SJCRH30 (cell line): ENCODE results near the gene PYCR2. TPM values are rescaled to one million over a fixed set of nuclear protein-coding genes. Genes with fewer than 3 reads are reported as not detected.

ENCODE experiments used
- DNase-seq, 2 experiments: peaks; one replicate each; pipeline ENCODE4 v3.0.0-alpha.2; 2015 to 2020
- H3K27ac ChIP-seq: fragments of 250-450 bp; sonication (Bioruptor Pico); 2 replicates; pipeline ENCODE4 v1.5.1; 2020; ENCODE audit warnings: mild to moderate bottlenecking, moderate library complexity
- H3K27me3 ChIP-seq: fragments of 250-450 bp; sonication (Bioruptor Pico); 2 replicates; pipeline ENCODE4 v1.5.1; 2020; ENCODE audit warnings: mild to moderate bottlenecking, moderate library complexity
- H3K36me3 ChIP-seq: fragments of 250-450 bp; sonication (Bioruptor Pico); 2 replicates; pipeline ENCODE4 v1.5.1; 2020; ENCODE audit warnings: mild to moderate bottlenecking, moderate library complexity
- H3K4me1 ChIP-seq: fragments of 250-450 bp; sonication (Bioruptor Pico); 2 replicates; pipeline ENCODE4 v1.5.1; 2020; ENCODE audit warnings: mild to moderate bottlenecking, moderate library complexity
- H3K4me3 ChIP-seq: fragments of 250-450 bp; sonication (Bioruptor Pico); 2 replicates; pipeline ENCODE4 v1.5.1; 2020; ENCODE audit warnings: mild to moderate bottlenecking, moderate library complexity
- H3K9me3 ChIP-seq: fragments of 250-450 bp; sonication (Bioruptor Pico); replicated peaks from 2 replicates; pipeline ENCODE4 v1.5.1; 2020; ENCODE audit warnings: mild to moderate bottlenecking, moderate library complexity
- total RNA-seq: library from RNA; depleted of rRNA; stranded (reverse); fragments of >200 nt; shearing (Covaris generic); gene quantifications from 2 replicates; pipeline ENCODE4 v1.2.3, GENCODE V29; 2014

PYCR2 gene
- total RNA-seq, 1 experiment from 2014 or later: 51.1 TPM

DNA sequence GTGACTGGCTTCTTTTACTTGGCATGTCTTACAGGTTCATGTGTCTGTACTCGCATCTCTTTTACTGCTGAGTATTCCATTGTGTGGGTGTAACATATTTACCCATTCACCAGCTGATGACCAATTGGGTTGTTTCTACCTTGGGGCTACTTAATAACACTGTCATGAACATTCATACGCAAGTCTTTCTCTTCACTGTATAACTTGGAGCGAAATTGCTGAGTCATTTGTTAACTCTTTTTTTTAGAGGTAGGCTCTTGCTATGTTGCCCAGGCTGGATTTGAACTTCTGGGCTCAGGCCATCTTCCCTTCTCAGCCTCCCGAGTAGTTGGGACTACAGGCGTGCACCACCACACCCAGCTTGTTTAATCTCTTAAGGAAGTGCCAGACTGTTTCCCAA is 6.5 kb downstream of the PYCR2 start:
- no peak overlapping the region for H3K27ac ChIP-seq
- no peaks in the 10 kb centered on the region for H3K4me1 ChIP-seq
- no peaks in the 10 kb centered on the region for H3K27me3 ChIP-seq
- peaks cover 17% of the 10 kb centered on the region; the same call in 1 of the 2 replicates for H3K36me3 ChIP-seq
- H3K9me3 ChIP-seq: no peaks in the 10 kb centered on the region
- H3K4me3 ChIP-seq: no peak overlapping the region
- no peak for DNase-seq

DNA sequence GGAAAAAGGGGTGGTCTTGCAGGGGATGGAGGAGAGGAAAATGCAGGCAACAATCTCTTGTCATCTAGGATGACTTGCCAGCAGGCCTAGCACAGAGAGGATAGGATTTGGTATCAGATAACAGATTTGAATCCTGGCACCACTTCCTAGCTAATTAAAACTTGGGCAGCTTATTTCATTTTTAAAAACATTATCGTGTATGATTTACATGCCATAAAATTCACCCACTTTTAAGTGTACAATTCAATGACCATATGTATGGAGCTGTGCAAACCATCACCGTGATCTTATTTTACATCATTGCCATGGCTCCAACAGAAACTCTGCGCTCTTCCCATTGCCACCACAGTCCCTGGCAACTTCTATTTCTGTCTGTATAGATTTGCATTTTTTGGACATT is 6.9 kb downstream of the PYCR2 start:
- Histone ChIP-seq H3K9me3 (no peaks in the 10 kb centered on the region), H3K27ac (no peak overlapping the region), H3K4me3 (no peak overlapping the region), H3K4me1 (no peaks in the 10 kb centered on the region), H3K27me3 (no peaks in the 10 kb centered on the region), H3K36me3 (peaks cover 17% of the 10 kb centered on the region; the same call in 1 of the 2 replicates)
- DNase-seq: no peak

DNA sequence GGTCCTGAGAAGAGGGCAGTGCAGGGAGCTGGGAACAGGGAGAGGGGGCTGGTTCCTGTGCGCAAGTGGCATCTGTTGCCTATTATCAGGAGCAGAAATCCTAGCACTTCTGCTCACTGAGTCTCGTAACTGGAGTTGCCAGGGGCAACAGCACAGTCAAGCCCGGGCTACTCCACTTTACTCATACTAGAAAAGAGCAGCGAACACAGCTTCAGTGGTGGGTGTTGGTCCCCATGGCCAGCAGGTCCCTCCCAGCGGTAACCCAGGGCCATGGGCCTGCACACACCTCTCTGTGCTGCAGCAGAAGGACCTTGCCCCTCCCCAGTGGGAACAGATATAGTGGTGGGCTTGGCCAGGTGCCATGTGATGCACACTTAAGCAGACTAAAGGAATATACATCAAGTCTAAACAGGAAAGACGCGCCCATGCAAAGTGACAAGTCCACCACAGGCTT is 8.5 kb downstream of the PYCR2 start:
- no peaks in the 10 kb centered on the region for H3K27me3 ChIP-seq
- DNase-seq: no peak
- H3K36me3 ChIP-seq: peaks cover 10% of the 10 kb centered on the region; the same call in 1 of the 2 replicates

DNA sequence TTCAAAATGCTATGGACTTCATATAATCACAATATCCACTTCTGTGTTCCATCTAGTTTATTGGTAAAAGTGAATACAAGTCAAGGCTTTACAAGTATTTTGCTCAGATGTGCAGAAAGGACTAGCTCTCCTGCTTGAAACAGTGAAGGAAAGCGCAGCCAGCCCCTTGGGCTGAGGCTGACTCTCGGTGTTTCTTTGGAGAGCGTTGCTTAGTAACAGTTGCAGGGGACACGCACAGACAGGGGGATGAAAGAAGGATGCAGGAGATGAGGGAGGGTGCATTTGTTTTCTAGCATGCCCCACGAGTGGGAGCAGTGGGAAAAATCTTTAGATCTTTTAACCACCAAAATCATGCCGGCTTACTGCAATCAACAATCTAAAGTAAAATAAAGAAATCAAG is 9.1 kb downstream of the PYCR2 start:
- no peaks in the 10 kb centered on the region for H3K27me3 ChIP-seq
- H3K4me1 ChIP-seq: no peaks in the 10 kb centered on the region
- DNase-seq: no peak
- H3K27ac ChIP-seq: no peak overlapping the region
- H3K9me3 ChIP-seq: no peaks in the 10 kb centered on the region
- 0 out of 2 replicates have a peak, but pooled peaks cover 7% of the 10 kb centered on the region for H3K36me3 ChIP-seq
- no peak overlapping the region for H3K4me3 ChIP-seq

More for the DNA sequence above, 8.5 kb downstream of the PYCR2 start:
- Histone ChIP-seq H3K4me1 (no peaks in the 10 kb centered on the region), H3K27ac (no peak overlapping the region), H3K9me3 (no peaks in the 10 kb centered on the region), H3K4me3 (no peak overlapping the region)

DNA sequence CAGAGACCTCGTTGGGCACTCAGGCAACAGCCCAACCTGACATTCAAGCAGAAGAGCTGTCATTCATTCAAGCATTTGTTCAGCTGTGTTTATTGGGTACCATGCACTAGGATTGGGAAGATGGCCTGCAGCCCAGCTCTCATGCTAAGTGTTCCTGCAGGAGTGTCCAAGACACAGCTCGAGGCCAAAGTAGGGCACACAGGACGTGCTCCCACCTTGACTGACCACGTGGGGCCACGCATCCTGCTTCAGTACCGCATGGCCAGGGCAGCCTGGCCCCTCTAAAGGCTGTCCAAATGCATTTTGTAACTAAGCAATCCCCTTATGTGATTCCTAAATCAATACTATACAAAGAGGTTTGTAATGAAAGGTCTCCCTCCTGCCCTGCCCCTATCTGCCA is 9.7 kb downstream of the PYCR2 start:
- no peak overlapping the region for H3K4me3 ChIP-seq
- no peak for DNase-seq

DNA sequence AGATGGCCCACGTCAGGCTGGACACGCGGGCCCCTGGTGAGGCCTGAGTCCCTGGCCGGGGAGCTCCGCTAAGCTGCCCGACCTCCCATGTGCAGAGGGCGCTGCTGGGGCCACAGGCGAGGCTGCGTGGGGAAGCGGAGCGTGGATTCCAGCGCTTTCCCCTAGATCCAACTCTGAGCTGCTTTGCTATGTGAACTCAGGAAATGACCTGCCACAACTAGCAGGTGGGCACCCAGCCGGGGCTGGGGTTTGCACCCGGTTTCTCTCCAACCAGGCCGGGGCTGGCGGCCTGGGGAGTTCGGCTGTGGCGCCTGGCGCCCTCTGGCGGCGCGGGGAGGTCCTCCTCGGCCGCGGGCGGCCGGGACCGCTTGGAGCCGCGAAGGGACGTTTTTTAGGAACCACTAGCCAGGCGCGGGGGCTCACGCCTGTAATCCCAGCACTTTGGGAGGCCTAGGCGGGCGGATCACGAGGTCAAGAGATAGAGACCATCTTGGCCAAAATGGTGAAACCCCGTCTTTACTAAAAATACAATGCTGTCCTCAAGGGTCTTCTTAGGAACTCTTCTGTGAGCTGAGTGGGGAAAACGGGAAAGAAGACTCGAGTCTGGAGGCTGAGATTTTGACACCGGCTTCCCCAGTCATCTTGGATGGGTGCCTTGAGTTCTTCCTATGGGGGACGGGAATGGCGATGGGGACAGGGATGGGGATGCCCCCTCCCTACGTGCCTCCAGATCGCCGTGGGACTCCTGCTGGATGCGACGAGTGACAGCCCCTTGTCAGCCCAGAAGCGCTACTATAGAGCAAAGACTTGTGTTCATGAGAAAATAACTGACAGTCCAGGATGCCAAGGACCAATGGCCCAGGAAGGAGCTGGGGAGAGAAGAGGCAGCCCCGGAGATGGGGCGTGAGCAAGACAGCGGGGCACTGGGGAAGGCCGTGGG is 12.6 kb downstream of the PYCR2 start:
- DNase-seq: peak in 1 of 2 experiments; percentile 42
- no peaks in the 10 kb centered on the region for H3K36me3 ChIP-seq
- no peak overlapping the region for H3K4me3 ChIP-seq
- H3K4me1 ChIP-seq: no peaks in the 10 kb centered on the region
- H3K27ac ChIP-seq: no peak overlapping the region
- H3K27me3 ChIP-seq: no peaks in the 10 kb centered on the region
- no peaks in the 10 kb centered on the region for H3K9me3 ChIP-seq

More for the DNA sequence above, 9.7 kb downstream of the PYCR2 start:
- Histone ChIP-seq H3K27me3 (no peaks in the 10 kb centered on the region), H3K36me3 (0 out of 2 replicates have a peak, but pooled peaks cover 7% of the 10 kb centered on the region), H3K4me1 (no peaks in the 10 kb centered on the region), H3K27ac (no peak overlapping the region), H3K9me3 (no peaks in the 10 kb centered on the region)

DNA sequence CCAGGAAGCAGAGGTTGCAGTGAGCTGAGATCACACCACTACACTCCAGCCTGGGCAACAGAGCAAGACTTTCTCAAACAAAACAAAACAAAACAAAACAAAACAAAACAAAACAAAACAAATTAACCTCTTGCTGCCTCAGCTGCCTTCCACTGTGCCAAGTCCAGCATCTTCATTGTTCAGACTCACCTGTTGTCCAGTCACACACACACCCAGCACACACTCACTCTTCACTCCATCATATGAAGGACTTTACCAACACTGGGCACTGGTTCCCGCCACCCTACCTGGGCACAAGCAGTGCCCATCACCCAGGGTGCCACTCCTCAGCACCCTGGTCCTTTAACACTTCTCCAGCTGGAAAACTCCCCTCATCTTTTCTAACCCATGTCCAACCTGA is 14.6 kb downstream of the PYCR2 start:
- H3K4me1 ChIP-seq: no peaks in the 10 kb centered on the region

DNA sequence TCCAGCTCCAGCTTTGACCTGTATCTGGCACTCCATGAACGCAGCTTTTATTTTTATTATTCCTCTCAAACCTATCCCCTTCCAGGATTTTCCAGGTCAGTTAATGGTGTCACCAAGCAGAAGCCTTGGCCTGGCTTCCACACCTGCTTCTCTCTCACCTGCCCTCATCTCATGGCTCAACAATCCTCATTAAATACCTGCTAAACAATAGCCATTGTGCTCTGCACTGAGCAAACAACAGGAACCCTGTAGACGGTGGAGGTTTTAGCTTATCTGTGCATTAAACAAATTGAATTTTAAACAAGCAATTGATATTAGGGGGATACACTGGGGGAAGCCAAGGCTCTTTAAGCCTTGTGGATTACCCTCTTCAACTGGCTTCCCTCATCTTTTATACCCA is 15.3 kb downstream of the PYCR2 start:
- no peak overlapping the region for H3K4me3 ChIP-seq
- no peak for DNase-seq
- no peaks in the 10 kb centered on the region for H3K4me1 ChIP-seq

More for the DNA sequence above, 14.6 kb downstream of the PYCR2 start:
- Histone ChIP-seq H3K27me3 (no peaks in the 10 kb centered on the region), H3K27ac (no peak overlapping the region), H3K36me3 (no peaks in the 10 kb centered on the region), H3K9me3 (no peaks in the 10 kb centered on the region), H3K4me3 (no peak overlapping the region)
- no peak for DNase-seq

DNA sequence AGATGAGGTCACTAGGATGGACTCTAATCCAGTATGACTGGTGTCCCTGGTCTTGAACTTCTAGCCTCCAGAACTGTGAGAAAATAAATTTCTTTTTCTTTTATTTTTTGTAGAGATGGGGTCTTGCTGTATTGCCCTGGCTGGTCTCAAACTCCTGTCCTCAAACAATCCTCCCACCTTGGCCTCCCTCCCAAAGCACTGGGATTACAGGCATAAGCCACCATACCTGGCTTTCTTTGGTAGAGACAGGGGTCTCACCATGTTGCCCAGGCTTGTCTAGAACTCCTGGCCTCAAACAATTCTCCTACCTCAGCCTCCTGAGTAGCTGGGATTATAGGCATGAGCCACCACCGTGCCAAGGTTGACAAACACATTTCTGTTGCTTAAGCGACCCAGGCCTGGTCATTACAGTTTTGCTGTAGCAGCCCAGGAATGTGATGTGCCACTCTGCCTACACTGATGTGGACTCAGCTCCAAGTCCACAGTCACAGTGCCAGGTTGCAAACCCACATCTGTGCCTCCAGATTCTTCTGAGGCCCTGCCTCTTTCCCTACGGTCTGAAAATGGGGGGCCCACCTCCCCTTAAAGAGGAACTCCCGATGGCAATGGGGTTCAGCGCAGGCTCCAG is 15.9 kb downstream of the PYCR2 start:
- Histone ChIP-seq H3K4me1 (no peaks in the 10 kb centered on the region), H3K36me3 (no peaks in the 10 kb centered on the region), H3K27ac (no peak overlapping the region), H3K4me3 (no peak overlapping the region), H3K27me3 (no peaks in the 10 kb centered on the region), H3K9me3 (no peaks in the 10 kb centered on the region)
- no peak for DNase-seq

More for the DNA sequence above, 15.3 kb downstream of the PYCR2 start:
- Histone ChIP-seq H3K9me3 (no peaks in the 10 kb centered on the region), H3K27ac (no peak overlapping the region), H3K36me3 (no peaks in the 10 kb centered on the region), H3K27me3 (no peaks in the 10 kb centered on the region)

DNA sequence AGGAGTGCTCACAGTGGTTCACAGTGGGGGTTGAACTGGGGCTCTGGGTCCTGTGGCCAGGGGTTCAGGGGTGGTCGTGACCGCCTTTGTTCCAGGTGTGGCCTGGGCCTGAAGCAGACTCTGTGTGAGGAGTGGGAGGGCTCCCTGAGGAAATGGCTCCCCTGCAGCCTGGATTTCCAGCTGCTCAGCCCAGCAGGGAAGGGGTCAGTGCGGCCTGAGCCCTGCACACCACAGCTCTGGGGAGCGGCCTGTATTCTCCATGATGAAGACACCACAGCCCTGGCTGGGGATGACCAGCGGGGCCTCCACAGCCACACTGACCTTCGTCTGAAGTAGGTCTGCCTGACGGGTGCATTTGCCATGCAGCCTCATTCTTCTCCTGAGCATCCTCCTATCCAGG is 16.7 kb downstream of the PYCR2 start:
- Histone ChIP-seq H3K4me3 (no peak overlapping the region), H3K9me3 (no peaks in the 10 kb centered on the region), H3K36me3 (no peaks in the 10 kb centered on the region), H3K27ac (no peak overlapping the region), H3K4me1 (no peaks in the 10 kb centered on the region), H3K27me3 (no peaks in the 10 kb centered on the region)
- no peak for DNase-seq

DNA sequence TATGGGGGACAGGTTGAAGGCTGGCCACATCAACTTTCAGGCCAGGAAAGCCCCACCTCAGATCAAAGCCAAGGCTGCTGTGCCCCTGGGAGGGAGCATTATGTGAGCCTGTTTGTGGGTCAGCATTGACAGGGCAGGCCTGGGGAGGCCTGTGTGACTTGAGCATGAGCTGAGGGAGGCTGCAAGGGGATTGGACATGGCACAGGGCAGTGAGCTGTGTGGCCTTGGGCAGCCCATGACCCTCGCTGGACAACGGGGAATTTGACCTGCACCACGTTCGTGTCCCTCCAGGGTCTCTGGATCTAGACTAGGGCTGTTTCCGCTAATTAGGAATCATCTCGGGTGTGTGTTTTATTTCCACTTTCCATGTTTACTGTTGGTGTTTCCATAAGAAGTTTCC is 17.6 kb downstream of the PYCR2 start:
- no peak overlapping the region for H3K27ac ChIP-seq
- H3K4me3 ChIP-seq: no peak overlapping the region
- H3K4me1 ChIP-seq: no peaks in the 10 kb centered on the region
- no peaks in the 10 kb centered on the region for H3K36me3 ChIP-seq
- no peaks in the 10 kb centered on the region for H3K9me3 ChIP-seq
- H3K27me3 ChIP-seq: no peaks in the 10 kb centered on the region
- DNase-seq: no peak

DNA sequence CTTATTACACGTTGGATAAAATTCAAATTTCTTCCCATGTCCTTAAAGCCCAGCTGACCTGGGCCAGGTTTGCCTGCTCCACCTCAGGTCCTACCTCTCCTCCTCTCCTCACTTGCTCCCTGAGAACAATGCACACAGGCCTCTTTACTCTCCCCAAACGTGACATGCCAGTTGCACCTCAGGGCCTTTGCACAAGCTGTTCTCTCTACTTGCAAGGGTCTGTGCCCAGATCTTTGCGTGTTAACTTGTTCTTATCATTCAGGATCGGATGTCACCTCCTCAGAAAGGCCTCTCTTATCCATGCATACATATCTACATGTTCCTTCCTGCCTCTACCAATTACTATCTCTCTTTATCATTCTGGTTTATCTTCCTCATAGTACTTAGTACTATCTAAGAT is 20.4 kb downstream of the PYCR2 start:
- H3K4me1 ChIP-seq: no peaks in the 10 kb centered on the region
- DNase-seq: no peak
- H3K4me3 ChIP-seq: no peak overlapping the region
- H3K27ac ChIP-seq: no peak overlapping the region
- H3K9me3 ChIP-seq: no peaks in the 10 kb centered on the region
- no peaks in the 10 kb centered on the region for H3K27me3 ChIP-seq
- no peaks in the 10 kb centered on the region for H3K36me3 ChIP-seq

DNA sequence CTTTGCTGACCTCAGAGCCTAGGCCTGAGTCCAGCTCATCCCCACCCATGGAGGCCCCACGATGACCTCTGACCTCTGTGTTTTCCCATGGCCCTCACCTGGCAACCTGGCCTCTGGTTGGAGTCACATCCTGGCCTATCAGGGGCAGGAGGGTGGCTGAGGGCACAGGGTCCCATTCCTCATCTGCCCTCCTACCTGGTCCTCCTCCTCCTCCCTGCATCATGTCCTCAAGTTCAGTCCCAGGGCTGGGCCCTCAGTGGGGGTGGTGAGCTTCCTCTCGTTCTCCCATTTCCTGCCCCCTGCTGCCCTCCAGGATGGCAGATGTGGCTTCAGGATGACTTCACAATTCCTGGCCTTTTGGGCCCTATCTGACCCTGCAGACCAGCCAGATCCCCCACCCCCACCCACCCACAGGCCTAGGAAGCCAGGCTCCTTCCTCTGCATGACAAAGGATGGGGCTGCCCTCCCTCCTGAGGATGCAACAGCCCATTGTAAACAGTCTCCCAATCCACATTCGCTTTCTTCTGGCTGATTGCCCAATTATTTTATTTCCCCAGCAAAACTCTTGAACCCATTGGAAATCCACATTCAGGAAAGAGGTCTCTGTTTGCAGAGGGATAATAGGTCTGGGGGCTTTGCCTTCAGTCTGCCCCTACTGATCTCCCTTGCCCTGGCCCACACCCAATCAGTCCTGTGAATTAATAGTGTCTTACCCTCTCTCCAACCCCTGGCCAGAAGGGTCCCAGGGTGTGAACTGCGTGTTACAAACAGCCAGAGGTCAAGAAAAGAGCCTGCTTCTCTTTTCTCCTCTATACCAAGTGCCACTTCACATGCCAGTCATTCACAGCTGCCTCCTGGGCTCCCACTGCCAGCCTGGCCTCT is 24.8 kb downstream of the PYCR2 start:
- Histone ChIP-seq H3K9me3 (no peaks in the 10 kb centered on the region), H3K27ac (no peak overlapping the region), H3K36me3 (no peaks in the 10 kb centered on the region), H3K27me3 (no peaks in the 10 kb centered on the region), H3K4me1 (peaks cover 12% of the 10 kb centered on the region), H3K4me3 (no peak overlapping the region)
- no peak for DNase-seq

DNA sequence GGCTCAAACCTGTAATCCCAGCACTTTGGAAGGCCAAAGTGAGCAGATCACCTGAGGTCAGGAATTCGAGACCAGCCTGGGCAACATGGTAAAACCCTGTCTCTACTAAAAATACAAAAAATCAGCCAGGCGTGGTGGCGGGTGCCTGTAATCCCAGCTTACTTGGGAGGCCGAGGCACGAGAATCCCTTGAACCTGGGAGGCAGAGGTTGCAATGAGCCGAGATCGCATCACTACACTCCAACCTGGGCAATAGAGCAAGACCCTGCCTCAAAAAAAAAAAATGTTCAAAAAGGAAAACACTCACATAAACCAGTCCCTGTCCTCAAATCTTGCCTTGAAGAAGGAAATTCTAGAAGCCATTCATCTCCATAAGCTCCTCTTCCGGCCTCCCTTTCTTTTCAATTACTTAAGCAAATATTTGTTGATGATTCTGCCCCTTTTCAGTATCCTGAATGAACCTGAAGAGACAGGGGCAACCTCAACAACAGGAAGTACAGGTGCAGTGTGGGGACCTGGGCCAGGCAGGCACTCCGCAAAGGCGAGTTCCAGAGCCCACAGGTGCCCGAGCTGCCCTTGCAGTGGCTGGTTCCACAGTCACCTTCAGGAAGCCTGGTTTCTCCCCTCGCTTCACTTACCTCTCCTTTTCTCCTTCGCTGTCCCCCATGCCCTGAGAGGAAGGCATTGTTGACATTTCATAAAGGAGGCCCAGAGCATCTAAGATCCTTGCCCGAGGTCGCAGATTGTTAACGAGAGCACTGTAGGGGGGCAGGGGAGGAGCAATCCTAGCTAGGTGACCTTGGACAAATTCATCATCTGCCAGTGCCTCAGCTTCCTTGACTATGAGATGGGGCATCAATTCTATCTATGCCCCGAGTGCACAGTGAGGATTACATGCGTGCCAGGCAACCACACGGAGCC is 26.2 kb downstream of the PYCR2 start:
- Histone ChIP-seq H3K4me1 (peaks cover 13% of the 10 kb centered on the region), H3K27ac (no peak overlapping the region), H3K4me3 (no peak overlapping the region), H3K36me3 (no peaks in the 10 kb centered on the region), H3K27me3 (no peaks in the 10 kb centered on the region), H3K9me3 (no peaks in the 10 kb centered on the region)
- DNase-seq: no peak
